NT2/D1 (cell line): ENCODE data around the gene LILRA1.
"Not testable (repeated sequence)": the region's sequence is repeated elsewhere in the genome, so short reads cannot be mapped to it uniquely, and the experiment has no call there.

ENCODE experiments used
- YY1 ChIP-seq: IDR thresholded peaks from 2 replicates; pipeline ENCODE4 v1.6.1; 2011; ENCODE audit not compliant: insufficient read length, insufficient read depth
- ZNF274 ChIP-seq: IDR thresholded peaks from 2 replicates; pipeline ENCODE4 v1.6.1; 2011; ENCODE audit warnings: mild to moderate bottlenecking, low read depth, low read length

DNA sequence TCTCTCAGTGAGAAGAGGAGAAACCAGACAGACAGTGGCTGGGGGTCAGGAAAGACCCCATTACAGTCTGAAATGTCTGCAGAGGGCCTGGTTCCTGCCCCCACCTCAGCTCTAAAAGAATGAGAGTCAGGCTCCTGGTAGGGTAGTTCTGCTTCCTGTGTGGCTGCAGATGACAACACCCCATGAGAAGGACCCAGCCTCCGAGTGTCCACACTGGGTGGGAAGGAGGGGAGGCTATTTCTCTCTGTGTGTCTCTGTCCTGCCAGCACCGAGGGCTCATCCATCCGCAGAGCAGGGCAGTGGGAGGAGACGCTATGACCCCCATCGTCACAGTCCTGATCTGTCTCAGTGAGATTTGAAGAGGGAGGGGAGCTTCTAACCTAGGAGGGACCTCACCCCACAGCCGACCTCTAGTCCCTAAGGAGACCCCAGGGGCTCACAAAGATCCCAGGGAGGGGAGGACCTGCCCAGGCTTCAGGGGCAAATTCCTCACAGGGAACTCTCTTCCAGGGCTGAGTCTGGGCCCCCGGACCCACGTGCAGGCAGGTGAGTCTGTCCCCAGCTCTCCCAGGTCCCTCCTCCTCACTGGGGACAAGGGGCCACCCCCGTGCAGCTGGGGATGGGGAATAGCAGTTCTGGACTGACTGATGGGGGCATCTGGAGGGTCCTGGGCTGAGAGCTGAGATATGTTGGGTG is 647 bp downstream of the LILRA1 start:
- not testable (repeated sequence) for TF ChIP-seq YY1, ZNF274
